HG03469 (cell line): ENCODE data around the gene FAM240A.

Experiments used
- ATAC-seq: cut with Tn5 transposase; IDR thresholded peaks from one replicate; pipeline ENCODE4 v1.9.1; 2021; ENCODE audit warnings: mild to moderate bottlenecking, moderate library complexity, moderate number of reproducible peaks; ENCODE audit not compliant: unreplicated experiment

The FAM240A gene

DNA sequence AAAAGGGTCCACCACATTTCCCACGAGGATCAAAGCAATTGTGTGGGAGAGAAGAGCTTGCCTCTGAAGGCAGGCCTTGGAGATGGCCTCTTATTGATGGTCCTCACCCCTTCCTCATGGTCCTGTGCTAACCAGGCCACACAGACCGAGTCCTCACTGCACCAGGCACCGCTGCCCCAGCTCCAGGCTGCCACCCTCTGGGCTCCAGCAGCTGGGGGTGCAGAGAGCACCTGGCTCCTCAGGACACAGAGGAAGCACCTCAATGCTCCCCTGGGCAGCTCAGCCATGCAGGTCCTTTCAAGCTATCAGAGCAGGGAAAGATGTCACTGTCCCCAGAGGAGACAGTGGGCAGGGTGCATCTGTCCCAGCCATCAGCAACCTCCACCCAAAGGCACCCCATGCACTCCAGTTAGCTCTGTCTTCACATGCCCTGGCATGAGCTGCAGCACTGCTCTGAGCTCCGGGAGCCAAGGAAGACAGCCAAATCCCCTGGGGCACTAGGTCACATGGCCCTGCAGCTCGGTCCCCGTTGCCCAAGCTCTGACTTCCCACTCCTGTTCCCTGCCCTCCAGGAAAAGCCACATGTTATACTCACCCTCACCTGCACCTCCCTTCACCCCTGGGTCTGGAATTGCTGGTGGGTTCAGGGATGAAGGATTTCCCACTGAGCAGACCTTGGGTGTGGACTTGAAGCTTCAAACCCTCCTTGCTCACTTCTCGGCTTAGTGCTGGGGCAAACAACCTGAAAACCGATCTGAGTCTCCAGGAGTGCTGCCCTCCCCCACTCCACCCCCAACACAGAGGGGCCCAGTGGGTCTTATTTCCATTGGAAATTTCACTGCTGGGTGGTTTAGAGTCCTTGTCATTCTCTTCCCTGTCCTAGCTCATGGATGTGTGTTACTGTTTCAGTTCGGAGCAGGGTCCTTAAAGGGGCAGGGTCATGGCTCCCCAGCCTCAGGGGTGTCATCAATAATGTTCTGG lies 48.5 kb downstream of the FAM240A start:
- ATAC-seq = no peak

DNA sequence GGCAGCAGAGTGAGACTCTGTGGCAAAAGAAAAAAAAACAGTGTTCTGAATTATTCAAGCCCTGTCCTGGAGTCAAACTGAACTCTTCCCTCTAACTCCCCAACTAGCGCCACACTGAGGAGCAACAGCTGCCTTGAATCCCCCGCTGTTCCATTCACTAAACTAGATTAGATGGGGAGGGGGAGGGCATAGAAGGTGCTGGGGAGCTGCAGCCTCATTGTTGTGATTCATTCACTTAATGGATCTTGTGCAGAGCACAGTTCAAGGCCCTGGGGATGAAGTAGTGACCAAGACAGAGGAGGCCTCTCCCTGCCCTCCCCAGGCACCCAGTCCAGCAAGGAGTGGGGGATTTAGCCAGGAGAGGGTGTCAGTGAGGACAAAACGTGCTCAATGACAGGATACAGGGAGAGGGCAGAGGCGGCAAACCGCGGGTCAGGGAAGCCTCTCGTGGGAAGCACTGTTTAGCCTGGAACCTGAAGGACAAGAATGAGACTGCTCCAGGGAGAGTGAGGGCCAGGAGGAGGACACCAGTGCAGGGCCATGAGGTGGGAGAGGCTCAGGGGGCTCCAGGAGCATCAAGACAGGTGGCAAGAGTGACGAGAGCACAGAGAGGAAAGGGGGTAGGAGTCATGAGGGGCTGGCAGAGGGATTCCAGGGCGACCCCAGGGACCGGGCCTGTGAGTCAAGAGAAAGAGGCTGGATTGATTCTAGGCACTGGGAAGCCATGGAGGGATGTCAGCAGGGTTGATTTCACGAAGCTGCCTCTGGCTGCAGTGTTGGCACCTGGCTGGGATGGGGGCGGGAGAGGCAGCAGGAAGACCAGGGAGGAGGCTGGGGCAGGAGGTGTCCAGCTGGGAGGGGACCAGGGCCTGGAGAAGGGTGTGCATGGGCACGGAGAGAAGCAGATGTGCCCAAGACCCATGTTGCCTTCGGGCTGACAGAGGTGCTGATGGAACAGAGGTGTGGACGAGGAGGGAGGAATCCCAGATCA lies 49.7 kb downstream of the FAM240A start:
- no peak for ATAC-seq

DNA sequence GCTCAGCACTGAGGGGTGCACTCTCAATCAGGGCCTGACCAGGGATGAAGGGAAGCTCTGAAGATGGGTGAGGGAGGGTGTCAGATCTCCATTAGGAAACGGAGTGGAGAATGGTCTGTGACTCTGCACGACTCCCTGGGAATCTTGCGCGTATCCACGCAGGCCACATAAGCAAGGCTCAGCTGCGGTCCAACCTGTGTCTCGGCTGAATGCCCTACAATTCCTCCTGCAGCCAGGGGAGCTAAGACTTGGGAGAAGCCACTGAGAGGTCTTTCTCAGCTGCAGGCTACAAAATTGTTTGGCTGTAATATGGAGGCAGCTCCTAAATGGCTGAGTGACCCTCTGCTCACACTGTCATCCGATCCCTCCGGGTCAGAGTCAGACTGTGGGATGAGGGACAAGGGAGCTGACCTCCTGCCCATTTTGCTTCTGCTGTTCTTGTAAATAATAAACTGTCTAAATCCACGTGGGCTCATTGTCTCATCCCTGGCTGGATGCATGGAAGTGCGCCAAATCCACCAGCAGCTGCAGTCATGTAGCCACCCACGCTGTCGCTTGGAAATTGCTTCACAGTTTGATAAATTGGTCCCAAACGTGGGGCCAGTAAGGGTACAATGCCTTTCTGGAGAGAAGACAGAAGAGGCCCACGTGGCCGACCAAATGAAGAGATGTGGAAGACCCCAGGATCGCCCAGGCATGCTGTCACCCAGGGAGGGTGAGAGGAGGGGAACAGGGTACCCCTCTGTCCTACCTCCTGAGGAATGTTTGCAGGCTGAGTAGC lies 50.6 kb downstream of the FAM240A start:
- no peak for ATAC-seq

DNA sequence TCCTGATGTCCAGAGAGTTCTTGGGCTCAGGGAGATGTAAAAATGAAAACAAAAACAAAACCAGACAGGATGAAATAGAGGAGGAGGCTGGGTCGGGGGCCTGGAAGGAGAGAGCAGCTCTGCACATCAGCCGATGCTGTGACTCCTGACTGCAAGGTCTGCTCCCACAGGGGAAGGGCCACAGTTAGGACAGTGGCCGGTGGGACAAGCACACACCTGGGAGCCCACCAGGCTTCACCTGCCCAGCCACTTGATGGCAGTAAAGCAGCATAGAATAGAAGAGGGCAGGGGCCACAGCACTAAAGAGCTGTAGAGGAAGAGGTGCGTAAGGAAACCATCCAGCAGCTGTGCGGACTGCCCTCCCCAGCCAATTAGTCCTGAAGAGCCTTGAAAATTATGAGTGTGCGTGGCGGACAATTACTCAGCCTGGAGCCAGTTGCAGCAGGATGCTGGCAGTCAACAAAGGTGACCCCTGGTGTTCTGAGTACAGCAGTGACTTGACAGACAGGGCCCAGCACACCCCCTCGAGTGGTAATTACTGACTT lies 51.3 kb downstream of the FAM240A start:
- ATAC-seq = no peak

DNA sequence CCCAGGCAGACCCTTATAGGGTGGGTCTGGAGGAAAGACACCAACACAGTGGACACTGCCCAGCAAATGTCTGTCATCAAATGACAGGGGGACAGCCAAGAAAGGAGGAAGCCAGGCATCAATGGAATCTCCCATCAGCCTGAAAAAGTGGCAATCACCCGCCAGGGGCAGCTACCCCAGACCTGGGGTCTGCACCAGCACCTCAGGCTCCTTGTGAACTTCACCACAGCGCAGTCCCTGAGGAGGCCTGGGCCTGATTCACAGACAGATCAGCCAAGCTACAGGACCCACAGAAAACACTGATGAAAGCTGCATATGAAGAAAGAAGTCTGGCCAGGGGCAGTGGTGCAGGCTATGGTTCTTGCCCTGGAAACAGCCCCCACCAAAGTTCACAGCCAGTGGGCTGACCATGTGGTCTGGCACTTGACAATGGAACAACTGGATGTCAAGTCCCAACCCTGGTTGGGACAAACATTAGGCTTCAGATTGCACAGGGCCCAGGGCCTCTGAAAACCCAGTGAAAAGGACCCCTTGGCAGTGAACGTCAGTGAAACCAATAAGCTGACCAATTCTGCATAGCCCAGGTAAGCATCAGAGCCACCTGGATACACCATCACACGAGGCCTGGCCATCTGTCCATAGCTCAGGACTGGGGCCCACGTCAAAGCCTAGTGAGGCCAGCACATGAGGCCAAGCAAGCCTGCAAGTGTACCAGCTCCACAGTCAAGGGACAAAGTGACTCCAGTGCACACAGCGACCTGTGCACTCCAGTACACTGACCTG lies 52.1 kb downstream of the FAM240A start:
- no peak for ATAC-seq

- ATAC-seq = no peak
Measured at GRCh38 chr3:46664971-46665762, 52.8 kb downstream of the FAM240A start.

DNA sequence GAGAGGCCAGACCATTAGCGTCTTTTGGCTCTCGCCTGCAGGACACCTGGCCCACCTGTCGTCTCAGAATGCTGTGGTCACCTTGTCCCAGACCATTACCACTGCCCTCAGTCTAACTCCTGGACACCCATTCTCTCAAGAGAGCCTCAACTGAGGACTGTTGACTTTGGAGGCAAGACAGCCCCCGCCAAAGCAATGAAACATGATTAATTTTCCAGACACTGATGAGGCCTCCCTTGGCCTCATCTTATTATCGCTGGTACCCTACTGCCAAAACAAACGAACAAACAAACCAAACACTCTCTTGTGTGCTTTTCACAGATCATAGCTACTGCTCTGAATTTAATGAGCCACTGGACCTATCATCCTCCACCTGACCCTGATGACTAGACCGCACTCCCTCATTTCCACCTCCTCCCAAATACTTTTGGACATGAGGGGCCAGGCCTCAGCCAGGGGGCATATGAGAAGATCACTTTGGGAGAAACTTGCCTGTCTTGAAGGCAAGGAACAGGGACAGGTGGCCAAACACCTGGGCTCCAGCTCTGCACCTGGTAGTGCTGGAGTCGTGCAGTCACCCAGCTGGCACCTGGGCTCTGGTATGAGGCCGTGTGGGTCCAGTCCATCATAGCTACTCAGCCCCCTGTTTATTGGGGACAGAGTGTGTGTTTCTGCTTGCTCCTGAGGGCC lies 53.6 kb downstream of the FAM240A start:
- ATAC-seq = no peak

DNA sequence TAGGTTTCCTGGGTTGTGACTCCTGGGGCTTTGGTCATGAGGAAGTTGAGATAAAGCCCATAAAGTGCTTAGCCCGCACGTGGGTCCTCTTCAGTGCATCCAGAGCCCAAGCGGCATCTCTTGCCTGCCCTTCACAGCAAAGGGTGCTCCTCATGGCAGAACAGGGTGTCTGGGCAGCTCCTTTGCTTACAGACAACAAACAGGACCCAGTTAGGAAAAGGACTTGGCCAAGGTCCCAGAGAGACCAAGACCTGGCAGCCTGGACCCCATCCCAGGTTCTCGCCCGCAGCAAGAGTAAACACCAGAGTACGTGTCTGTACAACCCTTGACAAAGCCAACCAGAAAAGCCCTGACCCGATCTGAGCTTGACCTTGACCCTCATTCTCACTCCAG lies 54.1 kb downstream of the FAM240A start:
- ATAC-seq = no peak

- no peak for ATAC-seq
Measured at GRCh38 chr3:46667061-46667621, 54.8 kb downstream of the FAM240A start.

DNA sequence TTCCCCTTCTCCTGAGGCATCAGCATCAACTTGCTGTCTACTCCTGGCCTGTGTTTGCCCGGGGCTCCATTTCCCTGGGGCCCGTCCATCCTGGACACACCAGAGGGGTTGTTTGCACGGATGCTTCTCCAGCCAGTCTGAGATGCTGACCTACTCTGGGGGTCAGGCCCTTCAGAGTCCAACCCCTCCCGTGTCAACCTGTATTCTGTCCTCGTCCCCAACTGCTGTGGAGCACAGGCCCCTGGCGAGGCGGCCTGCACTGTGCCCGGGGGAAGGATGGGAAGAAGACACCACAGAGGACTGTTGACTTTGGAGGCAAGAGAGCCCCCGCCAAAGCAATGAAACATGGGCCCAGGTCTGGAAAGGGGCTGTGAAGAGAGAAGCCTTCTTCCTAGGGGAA lies 55.3 kb downstream of the FAM240A start:
- ATAC-seq = no peak

GRCh38 chr3:46668116-46668515 lies 55.8 kb downstream of the FAM240A start:
- ATAC-seq = no peak

GRCh38 chr3:46668591-46668990 lies 56.3 kb downstream of the FAM240A start:
- no peak for ATAC-seq

- no peak for ATAC-seq
Measured at GRCh38 chr3:46669191-46669999, 57.1 kb downstream of the FAM240A start.

GRCh38 chr3:46670000-46670890 lies 57.9 kb downstream of the FAM240A start:
- ATAC-seq = no peak

GRCh38 chr3:46670891-46671427 lies 58.6 kb downstream of the FAM240A start:
- ATAC-seq = no peak
